ENCODE results near the gene C10orf95. TPM values are rescaled to one million over a fixed set of nuclear protein-coding genes. Genes with fewer than 3 reads are reported as not detected.
A peak's percentile ranks its signal among the peaks of the same experiment; 100 is the strongest.

The C10orf95 gene
- total RNA-seq, 1 donor from 2014 or later, result 0.82 TPM

GRCh38 chr10:102405108-102405571 is 46.2 kb downstream of the C10orf95 start:
- no peak for FAIRE-seq

DNA sequence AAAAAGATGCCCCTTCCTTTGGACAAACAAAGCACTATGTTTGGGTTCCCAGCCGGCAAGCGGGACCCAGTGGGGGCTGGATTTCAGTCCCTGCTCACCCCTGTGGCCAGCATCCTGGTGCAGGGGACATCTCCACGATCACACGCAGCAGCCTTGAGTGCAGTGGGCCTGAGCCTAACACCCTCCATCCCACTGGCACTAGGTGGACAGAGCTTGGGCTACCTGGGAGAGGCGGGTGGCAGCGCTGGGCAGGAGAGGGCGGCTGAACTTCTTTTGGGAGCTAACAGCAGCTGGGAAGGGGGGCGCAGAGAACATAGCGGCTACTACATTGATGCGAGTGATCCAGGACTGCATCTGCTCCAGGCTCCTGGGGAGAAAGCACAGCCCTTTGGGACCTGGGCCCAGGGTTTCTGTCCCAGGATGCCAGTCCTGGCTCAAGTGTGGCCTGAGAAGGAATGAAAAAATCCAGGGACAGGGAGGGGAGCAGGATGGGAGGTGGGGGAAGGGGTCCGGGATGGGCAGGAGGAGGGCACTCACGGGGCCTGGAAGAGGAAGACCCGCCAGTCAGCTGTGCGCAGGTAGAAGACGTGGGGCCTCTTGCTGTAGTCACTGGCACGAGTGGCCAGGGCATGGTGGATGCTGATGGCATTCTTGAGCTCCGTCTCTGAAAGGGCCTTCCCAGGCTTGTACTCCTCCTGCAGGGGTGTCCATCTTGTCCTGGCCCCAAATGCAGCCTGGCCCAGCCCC is 46.8 kb downstream of the C10orf95 start:
- FAIRE-seq (no peak), DNase-seq (ENCODE audit: low spot score in 2 of 2) (no peak)

More at GRCh38 chr10:102405108-102405571, 46.2 kb downstream of the C10orf95 start:
- no peak for DNase-seq (ENCODE audit: low spot score in 2 of 2)

GRCh38 chr10:102403115-102403514 is 48.2 kb downstream of the C10orf95 start:
- no peak for DNase-seq (ENCODE audit: low spot score in 2 of 2)
- no peak for FAIRE-seq

DNA sequence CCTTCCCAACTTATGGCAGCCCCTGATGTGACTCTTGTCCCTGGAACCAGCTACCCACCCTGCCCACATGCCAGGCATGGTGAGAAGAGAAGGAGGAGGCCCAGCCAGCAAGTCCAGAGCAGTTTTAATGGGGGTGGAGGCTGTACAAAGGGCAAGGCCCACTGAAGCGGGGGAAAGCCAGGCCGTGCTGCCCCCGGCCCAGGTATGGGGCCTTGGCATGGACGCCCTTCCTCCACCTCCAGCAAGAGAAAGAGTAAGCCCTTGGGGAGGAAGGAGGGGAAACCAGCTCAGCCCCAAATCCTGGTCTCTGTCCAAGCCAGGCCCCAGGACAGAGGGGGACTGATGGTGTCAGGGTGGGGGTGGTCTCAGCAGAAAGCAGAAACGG is 48.8 kb downstream of the C10orf95 start:
- DNase-seq (ENCODE audit: low spot score in 2 of 2) (no peak), FAIRE-seq (no peak)

DNA sequence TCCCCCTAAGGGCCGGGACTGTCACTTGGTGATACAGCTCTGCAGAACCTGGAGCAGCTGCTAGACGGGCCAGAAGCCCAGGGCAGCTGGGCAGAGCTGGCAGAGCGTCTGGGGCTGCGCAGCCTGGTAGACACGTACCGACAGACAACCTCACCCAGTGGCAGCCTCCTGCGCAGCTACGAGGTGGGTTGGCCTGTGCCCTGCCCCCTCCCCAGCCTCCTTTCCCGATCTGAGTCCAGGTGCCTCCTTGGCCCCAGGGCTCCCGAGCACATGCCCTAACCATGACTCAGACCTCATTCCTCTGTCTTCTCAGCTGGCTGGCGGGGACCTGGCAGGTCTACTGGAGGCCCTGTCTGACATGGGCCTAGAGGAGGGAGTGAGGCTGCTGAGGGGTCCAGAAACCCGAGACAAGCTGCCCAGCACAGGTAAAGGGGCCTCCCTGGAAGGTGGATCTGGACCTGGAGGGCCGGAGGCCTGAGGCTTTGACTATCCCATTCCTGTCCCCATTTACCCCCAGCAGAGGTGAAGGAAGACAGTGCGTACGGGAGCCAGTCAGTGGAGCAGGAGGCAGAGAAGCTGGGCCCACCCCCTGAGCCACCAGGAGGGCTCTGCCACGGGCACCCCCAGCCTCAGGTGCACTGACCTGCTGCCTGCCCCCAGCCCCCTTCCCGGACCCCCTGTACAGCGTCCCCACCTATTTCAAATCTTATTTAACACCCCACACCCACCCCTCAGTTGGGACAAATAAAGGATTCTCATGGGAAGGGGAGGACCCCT is 49.4 kb downstream of the C10orf95 start:
- FAIRE-seq (no peak), DNase-seq (ENCODE audit: low spot score in 2 of 2) (no peak)

DNA sequence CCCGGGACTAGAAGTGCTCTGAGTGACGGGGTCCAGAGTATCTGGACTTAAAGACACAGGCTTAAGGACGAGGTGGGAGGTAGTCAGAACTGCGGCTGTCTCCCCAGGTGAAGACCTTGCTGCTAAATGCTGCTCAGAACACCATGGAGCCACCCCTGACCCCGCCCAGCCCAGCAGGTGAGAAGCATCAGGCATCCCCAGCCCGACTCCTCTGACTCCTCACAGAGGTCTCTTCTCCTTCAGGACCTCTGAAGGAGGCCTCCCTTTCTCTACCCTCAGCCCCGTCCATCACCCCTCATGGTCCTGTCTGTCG is 50.0 kb downstream of the C10orf95 start:
- DNase-seq (ENCODE audit: low spot score in 2 of 2) (no peak), FAIRE-seq (no peak)

DNA sequence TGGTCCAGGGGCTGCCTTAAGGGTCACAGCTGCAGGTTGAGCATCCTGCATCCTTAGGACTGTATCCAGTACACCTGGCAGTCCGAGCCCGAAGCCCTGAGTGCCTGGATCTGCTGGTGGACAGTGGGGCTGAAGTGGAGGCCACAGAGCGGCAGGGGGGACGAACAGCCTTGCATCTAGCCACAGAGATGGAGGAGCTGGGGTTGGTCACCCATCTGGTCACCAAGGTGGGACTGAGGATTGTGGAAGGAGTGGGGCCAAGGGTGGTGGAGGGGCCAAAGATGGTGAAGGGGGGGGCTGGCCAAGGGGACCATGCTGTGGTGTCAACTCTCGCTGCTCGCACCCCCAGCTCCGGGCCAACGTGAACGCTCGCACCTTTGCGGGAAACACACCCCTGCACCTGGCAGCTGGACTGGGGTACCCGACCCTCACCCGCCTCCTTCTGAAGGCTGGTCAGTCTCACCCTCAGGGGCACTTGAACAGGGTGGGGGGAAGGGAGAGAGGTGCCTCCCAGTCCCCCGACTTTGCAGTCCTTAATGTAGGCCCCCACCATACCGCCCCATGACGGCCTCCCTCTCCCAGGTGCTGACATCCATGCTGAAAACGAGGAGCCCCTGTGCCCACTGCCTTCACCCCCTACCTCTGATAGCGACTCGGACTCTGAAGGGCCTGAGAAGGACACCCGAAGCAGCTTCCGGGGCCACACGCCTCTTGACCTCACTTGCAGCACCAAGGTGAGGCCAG is 50.6 kb downstream of the C10orf95 start:
- peak in 1 of 2 donors; percentile 31 for DNase-seq (ENCODE audit: low spot score in 2 of 2)
- FAIRE-seq, result no peak

DNA sequence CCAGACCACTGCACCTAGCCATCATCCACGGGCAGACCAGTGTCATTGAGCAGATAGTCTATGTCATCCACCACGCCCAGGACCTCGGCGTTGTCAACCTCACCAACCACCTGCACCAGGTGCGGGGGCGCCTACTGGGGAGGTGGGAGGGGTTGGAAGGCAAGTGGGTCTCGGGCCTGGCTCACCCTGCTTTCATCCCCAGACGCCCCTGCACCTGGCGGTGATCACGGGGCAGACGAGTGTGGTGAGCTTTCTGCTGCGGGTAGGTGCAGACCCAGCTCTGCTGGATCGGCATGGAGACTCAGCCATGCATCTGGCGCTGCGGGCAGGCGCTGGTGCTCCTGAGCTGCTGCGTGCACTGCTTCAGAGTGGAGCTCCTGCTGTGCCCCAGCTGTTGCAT is 51.3 kb downstream of the C10orf95 start:
- FAIRE-seq, result no peak
- DNase-seq (ENCODE audit: low spot score in 2 of 2), result peak in 1 of 2 donors; percentile 26

Small RNA genes lying within 50 kb of the gene (small RNA-seq; reads per million reads assigned to genes)
- gene MIR146B, result 246 reads per million, percentile 98 among the genes with 10 or more reads in this experiment

Other genes with a start within 250 kb of the C10orf95 start
- gene ELOVL3, start 225.2 kb downstream of the C10orf95 start, total RNA-seq, result not detected
- not detected for gene PITX3, start 210.0 kb downstream of the C10orf95 start, total RNA-seq
- gene GBF1, start 206.0 kb downstream of the C10orf95 start, total RNA-seq, result 14.7 TPM
- gene NFKB2, start 55.8 kb downstream of the C10orf95 start, total RNA-seq, result 0.41 TPM
- 98.2 TPM for gene PSD, start 32.8 kb downstream of the C10orf95 start, total RNA-seq
- gene FBXL15, start 30.7 kb downstream of the C10orf95 start, total RNA-seq, result 13.5 TPM
- gene CUEDC2, start 19.0 kb downstream of the C10orf95 start, total RNA-seq, result 53.0 TPM
- gene ACTR1A, start 51.2 kb upstream of the C10orf95 start, total RNA-seq, result 238 TPM
- gene SUFU, start 52.4 kb upstream of the C10orf95 start, total RNA-seq, result 2.9 TPM
- gene TRIM8, start 192.9 kb upstream of the C10orf95 start, total RNA-seq, result 30.2 TPM

All from frontal cortex (tissue), 4 donors.